SK-N-SH (cell line): ENCODE data around the gene ZNF775. TPM values are rescaled to one million over a fixed set of nuclear protein-coding genes. Genes with fewer than 3 reads are reported as not detected.

Experiments used
- CTCF ChIA-PET: fragments of 300-600, 350-600 bp; formaldehyde crosslinking; extraction: SDS; loops from one replicate; lab custom pipeline; 2021; lab: Yijun Ruan, JAX
- POLR2A ChIA-PET: fragments of 350-600 bp; sonication (Branson Sonifier 250); formaldehyde crosslinking; extraction: SDS; loops from one replicate; lab custom pipeline; 2020; ENCODE audit warnings: antibody characterized with exemption, inconsistent platforms; lab: Yijun Ruan, JAX
- DNase-seq: peaks from one replicate; pipeline ENCODE4 v3.0.0; 2012
- H2AFZ ChIP-seq: fragments of 200-600 bp; sonication (generic); 2 replicates; pipeline ENCODE4 v1.8.1; 2016; ENCODE audit warnings: antibody characterized with exemption, mild to moderate bottlenecking, low read depth
- H3F3A ChIP-seq: fragments of 200-600 bp; sonication (generic); replicated peaks from 2 replicates; pipeline ENCODE3; 2016; ENCODE audit warnings: antibody characterized with exemption, mild to moderate bottlenecking; ENCODE audit not compliant: insufficient read depth
- H3K27ac ChIP-seq, 2 experiments: fragments of 200-500 bp in 1 of 2; fragments of 200-600 bp in 1 of 2; sonication (Bioruptor generic) in 1 of 2; sonication (generic), shearing (Covaris generic) in 1 of 2; 2 replicates each; pipeline versions ENCODE4 v1.5.1 to v1.6.1; 2014 to 2016; ENCODE audit warnings: low read depth in 2 of 2, inconsistent platforms in 1 of 2, low read length in 1 of 2, mild to moderate bottlenecking in 1 of 2, mixed read lengths in 1 of 2
- H3K27me3 ChIP-seq: fragments of 200-600 bp; sonication (generic), shearing (Covaris generic); 2 replicates; pipeline ENCODE4 v1.6.1; 2016; ENCODE audit warnings: mixed run types; ENCODE audit not compliant: insufficient read depth
- H3K36me3 ChIP-seq, 2 experiments: fragments of 200-500 bp in 1 of 2; fragments of 200-600 bp in 1 of 2; sonication (Bioruptor generic) in 1 of 2; sonication (generic) in 1 of 2; replicated peaks in 1 of 2; 2 replicates each; pipeline versions ENCODE3 to v1.5.1; 2014 to 2016; ENCODE audit warnings: low read length in 1 of 2, mild to moderate bottlenecking in 1 of 2; ENCODE audit not compliant: insufficient read depth in 2 of 2, control insufficient read depth in 1 of 2
- H3K4me1 ChIP-seq, 2 experiments: fragments of 200-500 bp in 1 of 2; fragments of 200-600 bp in 1 of 2; sonication (Bioruptor generic) in 1 of 2; sonication (generic), shearing (Covaris generic) in 1 of 2; 2 replicates each; pipeline versions ENCODE4 v1.5.1 to v1.6.1; 2014 to 2016; ENCODE audit warnings: low read depth in 1 of 2, low read length in 1 of 2, mixed run types in 1 of 2; ENCODE audit not compliant: insufficient read depth in 2 of 2, control insufficient read depth in 1 of 2
- H3K4me2 ChIP-seq: fragments of 200-600 bp; sonication (generic), shearing (Covaris generic); 2 replicates; pipeline ENCODE4 v1.6.1; 2017; ENCODE audit warnings: mixed run types
- H3K4me3 ChIP-seq, 2 experiments: fragments of 200-500 bp in 1 of 2; fragments of 200-600 bp in 1 of 2; sonication (Bioruptor generic) in 1 of 2; sonication (generic), shearing (Covaris generic) in 1 of 2; 2 replicates each; pipeline versions ENCODE4 v1.5.1 to v1.8.1; 2014 to 2016; ENCODE audit warnings: low read depth in 2 of 2, inconsistent platforms in 1 of 2, low read length in 1 of 2, mild to moderate bottlenecking in 1 of 2, mixed read lengths in 1 of 2, moderate library complexity in 1 of 2
- H3K79me2 ChIP-seq: fragments of 200-600 bp; sonication (generic); 2 replicates; pipeline ENCODE4 v1.8.1; 2017; ENCODE audit warnings: mild to moderate bottlenecking; ENCODE audit not compliant: insufficient read depth
- H3K9ac ChIP-seq: fragments of 200-600 bp; sonication (generic); 2 replicates; pipeline ENCODE4 v1.6.1; 2017; ENCODE audit warnings: mixed run types
- H3K9me2 ChIP-seq: fragments of 200-600 bp; sonication (generic); 2 replicates; pipeline ENCODE4 v1.6.1; 2017; ENCODE audit warnings: mixed run types
- H3K9me3 ChIP-seq: fragments of 200-600 bp; sonication (generic); 2 replicates; pipeline ENCODE4 v1.6.1; 2017; ENCODE audit warnings: mixed run types, mild to moderate bottlenecking, moderate library complexity
- H4K20me1 ChIP-seq: fragments of 200-600 bp; sonication (generic); 2 replicates; pipeline ENCODE4 v1.6.1; 2017; ENCODE audit warnings: mild to moderate bottlenecking, mixed run types; ENCODE audit not compliant: insufficient read depth
- FOXM1 ChIP-seq: IDR thresholded peaks from 2 replicates; pipeline ENCODE4 v1.4.0; 2012; ENCODE audit warnings: low read depth, mild to moderate bottlenecking
- IRF3 ChIP-seq: fragments of 150-350 bp; IDR thresholded peaks from 2 replicates; pipeline ENCODE4 v1.6.1; 2016; ENCODE audit warnings: mild to moderate bottlenecking, low read depth, low read length
- MXI1 ChIP-seq: IDR thresholded peaks from 2 replicates; pipeline ENCODE4 v1.6.1; 2012; ENCODE audit warnings: mild to moderate bottlenecking, low read depth, low read length, improper control_type of control experiment
- POLR2AphosphoS5 ChIP-seq: IDR thresholded peaks from 2 replicates; pipeline ENCODE4 v1.6.1; 2012; ENCODE audit warnings: low read depth, low read length
- SMC3 ChIP-seq: IDR thresholded peaks from 2 replicates; pipeline ENCODE4 v1.6.1; 2012; ENCODE audit warnings: low read depth, low read length, improper control_type of control experiment
- TEAD4 ChIP-seq: IDR thresholded peaks from 2 replicates; pipeline ENCODE4 v1.4.0; 2012; ENCODE audit warnings: mild to moderate bottlenecking, borderline replicate concordance; ENCODE audit not compliant: insufficient read depth
- USF1 ChIP-seq: IDR thresholded peaks from 2 replicates; pipeline ENCODE4 v1.4.0; 2012; ENCODE audit warnings: low read depth, borderline replicate concordance
- ZBTB33 ChIP-seq: IDR thresholded peaks from 2 replicates; pipeline ENCODE4 v1.4.0; 2012; ENCODE audit warnings: low read depth, borderline replicate concordance
- WGBS: methylation state at CpG from one replicate; pipeline ENCODE4 v1.1.6; 2017; ENCODE audit warnings: low lambda C conversion rate; 5-methylcytosine and 5-hydroxymethylcytosine counted together
- polyA plus RNA-seq, 3 experiments: library from polyadenylated mRNA; depleted of rRNA; stranded (reverse); fragments of >200 nt; gene quantifications; 2 replicates each; pipeline ENCODE4 v1.2.3, GENCODE V29; 2012
- TF ChIP-seq, protein P1 (sequence below): fragments of 150-350 bp; IDR thresholded peaks from 2 replicates; pipeline ENCODE4 v1.6.1; 2017; ENCODE audit warnings: antibody characterized with exemption, low read length, low read depth, borderline replicate concordance
- TF ChIP-seq, protein P2 (sequence below): IDR thresholded peaks from 2 replicates; pipeline ENCODE4; 2012

Gene ZNF775
- polyA plus RNA-seq, 1 of the 3 experiments (the other 2 are of a cell fraction) = 5.0 TPM

GRCh38 chr7:150375662-150376521 lies 3.2 kb upstream of the ZNF775 start:
- DNase-seq = no peak
- POLR2A ChIA-PET = no interaction called here
- no peaks in the 10 kb centered on the region for H4K20me1 ChIP-seq
- CTCF ChIA-PET = no interaction called here
- no peaks in the 10 kb centered on the region for H3K9me2 ChIP-seq
- peaks cover 19 to 42% of the 10 kb centered on the region in 2 experiments for H3K36me3 ChIP-seq
- peaks cover 30% of the 10 kb centered on the region for H3F3A ChIP-seq
- H3K27me3 ChIP-seq = no peaks in the 10 kb centered on the region
- H2AFZ ChIP-seq = no peak overlapping the region
- peaks cover 40% of the 10 kb centered on the region; the same call in 1 of the 2 replicates for H3K79me2 ChIP-seq
- no peak overlapping the region for H3K27ac ChIP-seq
- H3K4me2 ChIP-seq = no peak overlapping the region
- WGBS = 92% methylated on average over 10 of the region's 10 CpGs
- H3K9ac ChIP-seq = no peak overlapping the region
- no peaks in the 10 kb centered on the region for H3K9me3 ChIP-seq
- TF ChIP-seq USF1 (no peak), FOXM1 (no peak), SMC3 (no peak), ZBTB33 (no peak), IRF3 (no peak)
- TF ChIP-seq, protein P1, sequence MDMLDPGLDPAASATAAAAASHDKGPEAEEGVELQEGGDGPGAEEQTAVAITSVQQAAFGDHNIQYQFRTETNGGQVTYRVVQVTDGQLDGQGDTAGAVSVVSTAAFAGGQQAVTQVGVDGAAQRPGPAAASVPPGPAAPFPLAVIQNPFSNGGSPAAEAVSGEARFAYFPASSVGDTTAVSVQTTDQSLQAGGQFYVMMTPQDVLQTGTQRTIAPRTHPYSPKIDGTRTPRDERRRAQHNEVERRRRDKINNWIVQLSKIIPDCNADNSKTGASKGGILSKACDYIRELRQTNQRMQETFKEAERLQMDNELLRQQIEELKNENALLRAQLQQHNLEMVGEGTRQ = no peak
- TF ChIP-seq, protein P2, sequence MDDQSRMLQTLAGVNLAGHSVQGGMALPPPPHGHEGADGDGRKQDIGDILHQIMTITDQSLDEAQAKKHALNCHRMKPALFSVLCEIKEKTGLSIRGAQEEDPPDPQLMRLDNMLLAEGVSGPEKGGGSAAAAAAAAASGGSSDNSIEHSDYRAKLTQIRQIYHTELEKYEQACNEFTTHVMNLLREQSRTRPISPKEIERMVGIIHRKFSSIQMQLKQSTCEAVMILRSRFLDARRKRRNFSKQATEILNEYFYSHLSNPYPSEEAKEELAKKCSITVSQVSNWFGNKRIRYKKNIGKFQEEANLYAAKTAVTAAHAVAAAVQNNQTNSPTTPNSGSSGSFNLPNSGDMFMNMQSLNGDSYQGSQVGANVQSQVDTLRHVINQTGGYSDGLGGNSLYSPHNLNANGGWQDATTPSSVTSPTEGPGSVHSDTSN = no peak
- no peak overlapping the region for H3K4me3 ChIP-seq
- H3K4me1 ChIP-seq = peaks cover 0 to 28% of the 10 kb centered on the region in 2 experiments; a peak in 2 of 4 replicates

GRCh38 chr7:150376560-150376959 lies 2.6 kb upstream of the ZNF775 start:
- ChIA-PET CTCF (no interaction called here), POLR2A (no interaction called here)
- Histone ChIP-seq H3K9me2 (no peaks in the 10 kb centered on the region), H3K4me2 (no peak overlapping the region), H3K79me2 (peaks cover 38% of the 10 kb centered on the region; the same call in 1 of the 2 replicates), H3K36me3 (peaks cover 19 to 35% of the 10 kb centered on the region in 2 experiments), H3K27ac (no peak overlapping the region), H3F3A (peaks cover 30% of the 10 kb centered on the region), H3K27me3 (no peaks in the 10 kb centered on the region), H2AFZ (no peak overlapping the region), H3K4me3 (no peak overlapping the region), H3K9ac (no peak overlapping the region), H4K20me1 (no peaks in the 10 kb centered on the region), H3K4me1 (peaks cover 0 to 30% of the 10 kb centered on the region in 2 experiments; a peak in 2 of 4 replicates), H3K9me3 (no peaks in the 10 kb centered on the region)
- 96% methylated on average over 6 of the region's 6 CpGs for WGBS
- DNase-seq = no peak
- TF ChIP-seq TEAD4 = no peak
- TF ChIP-seq POLR2AphosphoS5 = no peak
- no peak for TF ChIP-seq MXI1
